ENCODE data around the gene TSNAX. TPM values are rescaled to one million over a fixed set of nuclear protein-coding genes. Genes with fewer than 3 reads are reported as not detected.
"Not testable (repeated sequence)": the region's sequence is repeated elsewhere in the genome, so short reads cannot be mapped to it uniquely, and the experiment has no call there.

The TSNAX gene
- total RNA-seq, 1 experiment from 2014 or later: 60.0 TPM

DNA sequence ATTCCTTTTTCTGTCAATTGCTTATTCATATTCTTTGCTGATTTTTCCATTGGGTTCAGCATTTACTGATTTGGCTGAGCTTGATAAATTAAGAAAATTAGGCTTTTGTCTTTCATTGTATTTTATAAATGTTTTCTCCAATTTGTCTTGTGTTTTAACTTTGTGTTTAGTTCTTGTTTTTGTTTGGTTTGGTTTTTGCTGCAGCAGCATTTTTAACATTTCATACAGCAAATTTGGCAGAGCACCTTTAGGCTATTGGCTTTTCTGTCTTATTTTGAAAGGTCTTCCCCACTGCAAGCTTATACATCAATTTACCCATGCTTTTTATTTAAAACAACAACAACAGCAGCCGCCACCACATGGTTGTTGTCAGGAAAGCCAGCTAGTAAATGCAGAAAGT, 64.3 kb downstream of the TSNAX start:
- intact Hi-C loops (cut with micrococcal nuclease; ENCODE audit: unreplicated experiment): no loop called here

DNA sequence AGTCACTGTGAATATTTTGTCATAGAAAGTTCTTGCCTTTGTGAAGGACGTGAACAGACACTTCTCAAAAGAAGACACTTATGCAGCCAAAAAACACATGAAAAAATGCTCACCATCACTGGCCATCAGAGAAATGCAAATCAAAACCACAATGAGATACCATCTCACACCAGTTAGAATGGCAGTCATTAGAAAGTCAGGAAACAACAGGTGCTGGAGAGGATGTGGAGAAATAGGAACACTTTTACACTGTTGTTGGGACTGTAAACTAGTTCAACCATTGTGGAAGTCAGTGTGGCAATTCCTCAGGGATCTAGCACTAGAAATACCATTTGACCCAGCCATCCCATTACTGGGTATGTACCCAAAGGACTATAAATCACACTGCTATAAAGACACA, 64.8 kb downstream of the TSNAX start:
- DNase-seq (ENCODE audit: low spot score); H3K27me3 ChIP-seq (replicated peaks; ENCODE audit: insufficient read depth, low read depth, low read length, poor library complexity); H3K36me3 ChIP-seq (ENCODE audit: insufficient read depth, low read length, poor library complexity, severe bottlenecking); H3K9me3 ChIP-seq (ENCODE audit: low read depth, low read length, poor library complexity, severe bottlenecking); H3K27ac ChIP-seq (ENCODE audit: low read depth, low read length, poor library complexity, severe bottlenecking); H3K4me3 ChIP-seq (ENCODE audit: low read depth, low read length, poor library complexity, severe bottlenecking); intact Hi-C loops (cut with micrococcal nuclease; ENCODE audit: unreplicated experiment); CTCF ChIA-PET; BruUV-seq (replicated peaks); H3K4me1 ChIP-seq (ENCODE audit: insufficient read depth, low read length, poor library complexity, severe bottlenecking); POLR2A ChIA-PET (ENCODE audit: low non-redundant PET): not testable (repeated sequence)

More for the DNA sequence above, 64.3 kb downstream of the TSNAX start:
- ChIA-PET CTCF (no interaction called here), POLR2A (ENCODE audit: low non-redundant PET) (no interaction called here)
- no TSS peak for BruUV-seq (replicated peaks)
- no peak for DNase-seq (ENCODE audit: low spot score)
- Histone ChIP-seq H3K27me3 (replicated peaks; ENCODE audit: insufficient read depth, low read depth, low read length, poor library complexity) (no peaks in the 10 kb centered on the region), H3K4me1 (ENCODE audit: insufficient read depth, low read length, poor library complexity, severe bottlenecking) (peaks cover 4% of the 10 kb centered on the region), H3K27ac (ENCODE audit: low read depth, low read length, poor library complexity, severe bottlenecking) (no peak overlapping the region), H3K36me3 (ENCODE audit: insufficient read depth, low read length, poor library complexity, severe bottlenecking) (no peaks in the 10 kb centered on the region), H3K9me3 (ENCODE audit: low read depth, low read length, poor library complexity, severe bottlenecking) (no peaks in the 10 kb centered on the region), H3K4me3 (ENCODE audit: low read depth, low read length, poor library complexity, severe bottlenecking) (no peak overlapping the region)
- TF ChIP-seq, protein P1, sequence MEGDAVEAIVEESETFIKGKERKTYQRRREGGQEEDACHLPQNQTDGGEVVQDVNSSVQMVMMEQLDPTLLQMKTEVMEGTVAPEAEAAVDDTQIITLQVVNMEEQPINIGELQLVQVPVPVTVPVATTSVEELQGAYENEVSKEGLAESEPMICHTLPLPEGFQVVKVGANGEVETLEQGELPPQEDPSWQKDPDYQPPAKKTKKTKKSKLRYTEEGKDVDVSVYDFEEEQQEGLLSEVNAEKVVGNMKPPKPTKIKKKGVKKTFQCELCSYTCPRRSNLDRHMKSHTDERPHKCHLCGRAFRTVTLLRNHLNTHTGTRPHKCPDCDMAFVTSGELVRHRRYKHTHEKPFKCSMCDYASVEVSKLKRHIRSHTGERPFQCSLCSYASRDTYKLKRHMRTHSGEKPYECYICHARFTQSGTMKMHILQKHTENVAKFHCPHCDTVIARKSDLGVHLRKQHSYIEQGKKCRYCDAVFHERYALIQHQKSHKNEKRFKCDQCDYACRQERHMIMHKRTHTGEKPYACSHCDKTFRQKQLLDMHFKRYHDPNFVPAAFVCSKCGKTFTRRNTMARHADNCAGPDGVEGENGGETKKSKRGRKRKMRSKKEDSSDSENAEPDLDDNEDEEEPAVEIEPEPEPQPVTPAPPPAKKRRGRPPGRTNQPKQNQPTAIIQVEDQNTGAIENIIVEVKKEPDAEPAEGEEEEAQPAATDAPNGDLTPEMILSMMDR (conservative IDR thresholded peaks at IDR 0.05; ENCODE audit: low read depth, low read length): no peak
- no peak for TF ChIP-seq EZH2 (IDR thresholded peaks at IDR 0.05; ENCODE audit: borderline replicate concordance, low read depth, low read length, poor library complexity, severe bottlenecking)

DNA sequence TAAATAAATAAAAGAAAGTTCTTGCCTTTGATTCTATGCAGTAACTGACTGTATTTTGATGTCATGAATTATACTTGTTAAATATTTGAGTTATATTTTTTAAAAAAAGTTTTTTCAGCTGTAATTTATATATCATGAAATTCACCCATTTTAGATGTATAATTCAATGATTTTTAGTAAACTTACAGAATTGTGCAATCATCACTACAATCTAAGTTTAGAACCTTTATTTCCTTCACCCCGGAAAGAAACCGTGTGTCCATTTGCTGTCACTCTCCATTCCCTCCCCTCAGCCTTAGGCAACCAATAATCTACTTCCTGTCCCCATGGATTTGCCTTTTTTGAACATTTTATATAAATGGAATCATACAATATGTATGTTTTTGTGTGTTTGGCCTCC, 65.7 kb downstream of the TSNAX start:
- DNase-seq (ENCODE audit: low spot score): no peak
- Histone ChIP-seq H3K27me3 (replicated peaks; ENCODE audit: insufficient read depth, low read depth, low read length, poor library complexity) (no peaks in the 10 kb centered on the region), H3K4me3 (ENCODE audit: low read depth, low read length, poor library complexity, severe bottlenecking) (no peak overlapping the region), H3K4me1 (ENCODE audit: insufficient read depth, low read length, poor library complexity, severe bottlenecking) (peaks cover 4% of the 10 kb centered on the region), H3K36me3 (ENCODE audit: insufficient read depth, low read length, poor library complexity, severe bottlenecking) (no peaks in the 10 kb centered on the region), H3K27ac (ENCODE audit: low read depth, low read length, poor library complexity, severe bottlenecking) (no peak overlapping the region), H3K9me3 (ENCODE audit: low read depth, low read length, poor library complexity, severe bottlenecking) (no peaks in the 10 kb centered on the region)
- CTCF ChIA-PET: no interaction called here
- POLR2A ChIA-PET (ENCODE audit: low non-redundant PET): no interaction called here
- intact Hi-C loops (cut with micrococcal nuclease; ENCODE audit: unreplicated experiment): no loop called here
- TF ChIP-seq, protein P1 (conservative IDR thresholded peaks at IDR 0.05; ENCODE audit: low read depth, low read length): no peak
- no peak for TF ChIP-seq EZH2 (IDR thresholded peaks at IDR 0.05; ENCODE audit: borderline replicate concordance, low read depth, low read length, poor library complexity, severe bottlenecking)
- BruUV-seq (replicated peaks): no TSS peak

DNA sequence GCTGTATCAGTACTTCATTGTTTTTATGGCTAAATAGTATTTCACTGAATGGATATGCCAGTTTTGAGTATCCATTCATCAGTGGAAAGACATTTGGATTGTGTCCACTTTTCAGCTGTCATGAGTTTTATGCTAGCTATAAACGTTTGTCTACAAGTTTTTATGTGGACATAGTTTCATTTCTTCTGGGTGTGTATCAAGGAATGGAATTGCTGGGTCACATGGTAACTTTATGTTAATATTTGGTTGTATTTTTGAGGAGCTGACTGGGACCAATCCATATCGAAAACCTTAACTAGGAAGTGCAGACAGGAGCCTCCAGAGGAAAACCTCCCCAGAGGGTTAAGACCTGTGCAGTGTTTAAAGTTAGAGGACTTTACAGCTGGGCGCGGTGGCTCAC, 66.3 kb downstream of the TSNAX start:
- POLR2A ChIA-PET (ENCODE audit: low non-redundant PET): no interaction called here
- Histone ChIP-seq H3K27ac (ENCODE audit: low read depth, low read length, poor library complexity, severe bottlenecking) (no peak overlapping the region), H3K4me1 (ENCODE audit: insufficient read depth, low read length, poor library complexity, severe bottlenecking) (peaks cover 4% of the 10 kb centered on the region), H3K4me3 (ENCODE audit: low read depth, low read length, poor library complexity, severe bottlenecking) (no peak overlapping the region), H3K9me3 (ENCODE audit: low read depth, low read length, poor library complexity, severe bottlenecking) (no peaks in the 10 kb centered on the region), H3K27me3 (replicated peaks; ENCODE audit: insufficient read depth, low read depth, low read length, poor library complexity) (no peaks in the 10 kb centered on the region), H3K36me3 (ENCODE audit: insufficient read depth, low read length, poor library complexity, severe bottlenecking) (no peaks in the 10 kb centered on the region)
- no TSS peak for BruUV-seq (replicated peaks)
- intact Hi-C loops (cut with micrococcal nuclease; ENCODE audit: unreplicated experiment): no loop called here
- TF ChIP-seq, protein P1 (conservative IDR thresholded peaks at IDR 0.05; ENCODE audit: low read depth, low read length): no peak
- CTCF ChIA-PET: no interaction called here
- no peak for DNase-seq (ENCODE audit: low spot score)
